ENCODE measurements around the gene IL2RA. TPM values are rescaled to one million over a fixed set of nuclear protein-coding genes. Genes with fewer than 3 reads are reported as not detected.
"Not testable (repeated sequence)": the region's sequence is repeated elsewhere in the genome, so short reads cannot be mapped to it uniquely, and the experiment has no call there.

The IL2RA gene
- total RNA-seq, 2 donors from 2014 or later = 0.61 to 1.8 TPM

DNA sequence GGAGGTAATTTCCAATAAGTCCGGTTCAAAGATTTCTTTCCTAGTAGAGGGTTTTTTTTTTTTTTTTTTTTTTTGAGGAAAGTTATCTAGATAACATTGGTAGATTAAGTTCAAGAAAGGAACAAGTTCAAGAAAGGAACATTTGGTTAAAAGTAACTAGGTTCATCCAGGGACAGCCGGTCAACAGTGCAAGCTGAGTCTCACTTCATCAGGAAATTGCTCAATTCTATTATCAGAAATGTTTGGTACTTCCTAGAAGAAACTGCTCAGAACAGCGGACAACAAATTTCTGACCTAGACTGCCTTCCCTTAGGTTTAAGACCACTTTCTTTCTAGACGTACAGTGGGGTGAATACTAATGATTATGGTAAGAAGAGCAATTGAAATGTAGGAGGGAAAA lies 3.7 kb upstream of the IL2RA start:
- intact Hi-C loops (cut with DNase I, micrococcal nuclease) = no loop called here
- ATAC-seq (no peak), DNase-seq (no peak)

DNA sequence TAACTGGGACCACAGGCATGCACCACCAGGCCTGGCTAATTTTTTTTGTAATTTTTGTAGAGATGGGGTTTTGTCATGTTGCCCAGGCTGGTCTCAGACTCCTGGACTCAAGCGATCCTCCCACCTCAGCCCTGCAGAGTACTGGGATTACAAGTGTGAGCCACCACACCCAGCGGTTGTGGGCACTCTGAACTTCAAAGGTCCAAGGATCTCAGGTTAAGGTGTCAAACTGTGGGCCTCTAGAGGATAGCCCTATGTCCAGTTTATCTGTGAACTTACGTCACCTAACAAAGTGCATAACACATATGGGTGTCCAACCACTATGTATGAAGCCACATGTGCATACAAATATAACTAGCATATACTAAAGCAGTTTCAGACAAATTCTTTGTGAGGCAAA lies 3.2 kb upstream of the IL2RA start:
- intact Hi-C loops (cut with DNase I, micrococcal nuclease) = no loop called here
- no peak for DNase-seq
- ATAC-seq = no peak

DNA sequence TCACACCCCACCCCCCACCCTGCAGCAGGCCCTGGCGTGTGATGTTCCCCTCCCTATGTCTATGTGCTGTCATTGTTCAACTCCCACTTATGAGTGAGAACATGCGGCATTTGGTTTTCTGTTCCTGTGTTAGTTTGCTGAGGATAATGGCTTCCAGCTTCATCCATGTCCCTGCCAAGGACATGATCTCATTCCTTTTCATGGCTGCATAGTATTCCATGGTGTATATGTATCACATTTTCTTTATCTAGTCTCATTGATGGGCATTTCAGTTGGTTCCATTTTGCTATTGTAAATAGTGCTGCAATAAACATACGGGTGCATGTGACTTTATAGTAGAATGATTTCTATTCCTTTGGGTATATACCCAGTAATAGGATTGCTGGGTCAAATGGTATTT lies 2.6 kb upstream of the IL2RA start:
- intact Hi-C loops (cut with DNase I, micrococcal nuclease); DNase-seq; ATAC-seq: not testable (repeated sequence)

DNA sequence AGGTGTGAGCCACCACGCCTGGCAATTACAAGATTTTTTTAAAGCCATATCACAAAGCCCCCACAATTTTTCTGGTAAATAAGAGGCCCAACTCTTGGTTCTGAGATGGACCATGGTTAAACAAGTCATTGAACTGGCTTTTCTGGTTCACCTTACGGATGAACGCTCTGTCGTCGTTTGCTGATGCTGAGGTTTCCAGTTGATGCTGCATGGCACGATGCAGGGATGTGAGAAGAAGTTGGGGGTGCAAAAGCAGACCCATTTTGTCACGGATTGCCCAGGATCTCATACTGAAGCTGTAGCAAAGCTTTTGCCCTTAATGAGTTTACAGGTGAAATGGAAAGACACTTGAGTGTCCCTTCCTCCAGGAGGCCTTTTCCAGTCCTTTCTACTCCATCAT lies 2.0 kb upstream of the IL2RA start:
- intact Hi-C loops (cut with DNase I, micrococcal nuclease) = no loop called here
- no peak for DNase-seq
- no peak for ATAC-seq

DNA sequence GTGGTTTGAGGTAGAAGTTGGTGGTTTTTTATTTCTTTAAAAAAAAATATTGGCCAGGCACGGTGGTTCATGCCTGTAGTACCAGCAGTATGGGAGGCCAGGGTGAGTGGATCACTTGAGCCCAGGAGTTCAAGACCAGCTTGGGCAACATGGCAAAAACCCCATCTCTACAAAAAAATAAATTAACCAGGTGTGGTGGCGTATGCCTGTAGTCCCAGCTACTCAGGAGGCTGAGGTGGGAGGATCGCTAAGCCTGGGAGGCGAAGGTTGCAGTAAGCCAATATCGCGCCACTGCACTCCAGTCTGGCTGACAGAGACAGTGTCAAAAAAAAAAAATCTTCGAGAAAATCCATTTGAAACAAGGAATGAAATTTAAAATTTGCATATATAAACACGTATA lies 1.1 kb downstream of the IL2RA start:
- no peak for DNase-seq
- ATAC-seq = no peak
- intact Hi-C loops (cut with DNase I, micrococcal nuclease) = no loop called here

DNA sequence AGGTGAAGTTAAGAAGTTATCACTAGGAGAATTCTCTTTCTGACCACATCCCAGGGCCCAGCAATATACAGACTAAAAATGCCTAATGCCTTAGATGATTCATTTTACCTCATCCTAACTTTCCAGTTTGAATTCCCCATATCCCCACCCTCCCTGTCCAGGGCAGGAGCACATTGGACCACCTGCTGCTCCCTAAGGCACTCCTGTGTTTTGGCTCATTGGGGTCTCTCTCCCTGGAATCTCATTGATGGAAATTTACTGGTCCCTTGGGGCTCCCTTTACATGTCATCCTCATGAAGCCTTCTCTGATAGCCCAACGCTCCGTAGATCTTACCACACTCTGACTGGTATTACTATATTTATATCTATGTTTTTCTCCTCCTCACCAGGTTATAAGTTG lies 2.7 kb downstream of the IL2RA start:
- intact Hi-C loops (cut with DNase I, micrococcal nuclease) = no loop called here
- no peak for DNase-seq
- no peak for ATAC-seq

DNA sequence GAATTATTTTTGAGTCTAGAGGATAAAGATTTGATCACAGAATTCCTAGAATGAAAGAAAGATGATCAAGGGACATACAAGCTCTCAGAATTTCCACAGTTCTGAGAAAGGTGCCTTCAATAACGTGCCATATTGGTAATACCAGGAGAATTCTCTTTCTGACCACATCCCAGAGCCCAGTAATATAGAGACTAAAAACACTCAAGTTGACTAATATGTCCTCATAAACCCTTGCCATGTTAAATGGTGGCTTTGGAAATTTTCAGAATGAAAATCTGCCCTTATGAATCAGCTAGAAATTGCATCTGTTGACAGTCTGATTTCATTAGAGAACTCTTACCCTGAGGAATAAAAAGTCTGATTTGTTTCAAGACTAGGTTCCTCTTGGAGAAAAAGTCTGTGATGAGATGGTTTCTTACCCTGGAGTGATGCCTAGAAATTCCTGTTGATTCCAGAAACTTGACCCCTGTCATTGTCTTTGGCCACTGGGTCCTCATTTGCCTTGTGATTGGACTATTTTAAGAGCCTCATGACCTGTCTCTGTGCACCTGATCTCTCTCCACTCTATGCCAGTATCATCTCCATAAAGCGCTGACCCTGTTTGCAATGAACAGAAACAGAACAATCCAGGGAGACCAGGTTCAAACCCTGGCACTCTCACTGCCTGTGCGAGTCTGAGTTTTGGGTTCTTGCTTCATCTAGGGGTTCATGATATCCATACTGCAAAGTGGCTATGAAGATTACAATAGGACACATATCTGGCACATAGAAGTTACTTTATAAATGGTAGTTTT lies 3.3 kb downstream of the IL2RA start:
- DNase-seq (no peak), ATAC-seq (no peak)
- intact Hi-C loops (cut with DNase I, micrococcal nuclease) = no loop called here

DNA sequence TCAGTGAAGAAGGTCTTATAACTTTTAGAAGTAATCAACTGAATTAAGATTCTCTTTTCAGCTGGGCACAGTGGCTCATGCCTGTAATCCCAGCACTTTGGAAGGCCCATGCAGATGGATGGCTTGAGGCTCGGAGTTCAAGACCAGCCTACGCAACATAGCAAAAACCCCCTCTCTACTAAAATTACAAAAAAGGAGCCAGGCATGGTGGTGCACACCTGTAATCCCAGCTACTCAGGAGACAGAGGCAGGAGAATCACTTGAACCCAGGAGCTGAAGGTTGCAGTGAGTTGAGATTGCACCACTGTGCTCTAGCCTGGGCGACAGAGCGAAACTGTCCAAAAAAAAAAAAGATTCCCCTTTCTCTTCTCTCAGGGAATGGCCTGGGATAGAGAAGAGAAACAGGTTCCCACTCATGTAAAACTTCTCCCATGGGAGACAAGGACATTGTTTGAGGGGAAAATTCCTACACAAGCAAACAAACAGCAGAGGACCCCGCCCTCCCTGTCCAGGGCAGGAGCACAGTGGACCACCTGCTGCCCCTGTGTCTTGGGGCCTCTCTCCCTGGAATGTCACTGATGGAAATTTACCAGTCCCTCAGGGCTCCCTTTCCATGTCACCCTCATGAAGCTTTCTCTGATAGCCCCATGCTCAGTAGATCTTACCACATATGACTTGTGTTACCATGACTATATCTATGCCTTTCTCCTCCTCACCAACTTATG lies 5.6 kb downstream of the IL2RA start:
- intact Hi-C loops (cut with DNase I, micrococcal nuclease) = no loop called here
- no peak for DNase-seq
- ATAC-seq = no peak

DNA sequence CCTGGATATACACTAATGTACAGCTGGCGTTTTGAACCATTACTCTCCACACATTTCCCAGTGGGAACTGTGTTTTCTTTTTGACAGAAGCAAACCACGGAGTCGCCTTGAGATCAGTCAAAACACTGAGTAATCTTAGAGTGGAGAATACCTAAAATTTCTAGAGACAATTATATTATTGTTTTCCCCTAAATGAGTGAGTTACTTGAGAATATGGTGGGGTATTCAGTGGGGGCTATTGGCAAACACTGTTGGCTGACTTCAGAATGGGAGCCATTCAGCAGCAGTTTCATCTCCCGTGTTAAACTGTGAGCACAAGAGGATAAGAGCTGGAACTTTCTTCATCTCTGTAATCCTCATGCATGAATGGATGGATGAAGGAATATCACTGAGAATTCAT lies 6.2 kb downstream of the IL2RA start:
- intact Hi-C loops (cut with DNase I, micrococcal nuclease) = no loop called here
- no peak for ATAC-seq
- no peak for DNase-seq

DNA sequence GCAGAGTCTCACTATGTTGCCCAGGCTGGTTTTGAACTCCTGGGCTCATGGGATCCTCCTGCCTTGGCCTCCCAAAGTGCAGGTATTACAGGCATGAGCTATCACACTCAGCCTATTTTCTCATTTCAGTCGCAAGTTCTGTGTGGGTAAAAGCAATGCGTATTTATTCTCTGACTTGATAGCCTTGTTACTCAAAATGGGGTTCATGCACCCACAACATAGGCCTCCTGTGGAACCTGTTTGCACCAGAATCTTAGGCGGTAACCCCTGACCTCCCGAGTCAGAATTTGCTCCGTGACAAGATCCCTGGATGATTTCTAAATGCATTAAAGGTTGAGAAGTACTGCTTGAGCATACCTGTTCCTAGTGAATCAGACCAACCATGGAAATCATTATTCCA lies 7.3 kb downstream of the IL2RA start:
- intact Hi-C loops (cut with DNase I, micrococcal nuclease) = no loop called here
- DNase-seq (no peak), ATAC-seq (no peak)

DNA sequence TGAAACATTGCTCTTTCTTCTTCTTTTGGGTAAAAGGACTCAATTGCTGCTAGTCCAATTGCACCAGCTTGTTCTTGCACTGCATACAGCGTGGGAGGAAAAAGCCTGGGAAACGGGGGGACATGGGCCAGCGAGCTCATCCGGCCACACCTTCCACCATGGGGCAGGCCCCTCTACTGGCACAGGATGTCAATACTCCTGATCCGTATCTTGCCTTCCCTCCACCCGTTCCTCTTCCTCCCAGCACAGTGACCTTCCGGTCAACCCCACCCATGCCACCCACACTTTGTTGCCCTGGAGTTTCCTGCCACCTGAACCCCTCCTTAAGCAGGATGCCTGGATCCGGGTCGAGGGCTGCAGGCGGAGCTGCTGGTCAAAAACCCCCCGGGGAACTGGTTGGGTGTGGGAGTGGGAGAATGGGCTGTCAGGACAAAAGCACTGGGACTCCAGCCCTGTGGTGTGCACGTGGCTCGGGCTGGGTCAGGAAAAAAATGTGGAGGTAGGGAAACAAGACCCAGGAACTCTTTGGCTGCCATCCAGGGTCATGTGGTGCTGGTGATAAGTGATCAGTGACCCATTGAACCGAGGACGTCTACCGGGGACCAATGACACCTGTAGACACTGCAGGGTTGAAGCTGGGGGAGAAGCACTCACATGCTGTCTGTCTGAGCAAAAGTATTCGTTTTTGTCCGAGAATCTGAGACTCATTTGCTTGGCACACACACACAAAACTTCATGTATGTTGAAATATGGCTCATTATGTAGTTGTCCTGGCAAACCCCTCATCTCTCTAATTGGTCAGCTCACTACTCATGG lies 8.1 kb downstream of the IL2RA start:
- intact Hi-C loops (cut with DNase I, micrococcal nuclease) = no loop called here
- ATAC-seq (peak; percentile 54), DNase-seq (peak; percentile 60 to 71)

DNA sequence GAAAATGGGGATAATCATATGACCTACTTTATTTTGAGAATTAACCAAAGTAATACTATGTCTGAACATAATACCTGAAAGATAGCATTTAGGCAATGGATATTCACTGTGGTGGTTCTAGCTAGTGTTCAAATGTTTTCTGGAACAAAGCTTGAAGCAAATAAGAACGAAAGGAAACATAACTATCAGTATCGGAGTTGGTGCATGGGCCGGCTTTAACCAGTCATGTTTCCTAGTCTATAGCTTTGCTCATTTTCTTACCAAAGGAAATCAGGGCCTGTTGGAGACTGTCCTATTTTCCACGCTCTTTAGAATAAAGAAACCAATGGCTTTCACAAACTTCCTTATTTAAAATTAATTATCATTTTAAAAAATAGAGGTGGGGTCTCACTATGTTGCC lies 8.9 kb downstream of the IL2RA start:
- intact Hi-C loops (cut with DNase I, micrococcal nuclease) = no loop called here
- ATAC-seq = no peak
- no peak for DNase-seq

DNA sequence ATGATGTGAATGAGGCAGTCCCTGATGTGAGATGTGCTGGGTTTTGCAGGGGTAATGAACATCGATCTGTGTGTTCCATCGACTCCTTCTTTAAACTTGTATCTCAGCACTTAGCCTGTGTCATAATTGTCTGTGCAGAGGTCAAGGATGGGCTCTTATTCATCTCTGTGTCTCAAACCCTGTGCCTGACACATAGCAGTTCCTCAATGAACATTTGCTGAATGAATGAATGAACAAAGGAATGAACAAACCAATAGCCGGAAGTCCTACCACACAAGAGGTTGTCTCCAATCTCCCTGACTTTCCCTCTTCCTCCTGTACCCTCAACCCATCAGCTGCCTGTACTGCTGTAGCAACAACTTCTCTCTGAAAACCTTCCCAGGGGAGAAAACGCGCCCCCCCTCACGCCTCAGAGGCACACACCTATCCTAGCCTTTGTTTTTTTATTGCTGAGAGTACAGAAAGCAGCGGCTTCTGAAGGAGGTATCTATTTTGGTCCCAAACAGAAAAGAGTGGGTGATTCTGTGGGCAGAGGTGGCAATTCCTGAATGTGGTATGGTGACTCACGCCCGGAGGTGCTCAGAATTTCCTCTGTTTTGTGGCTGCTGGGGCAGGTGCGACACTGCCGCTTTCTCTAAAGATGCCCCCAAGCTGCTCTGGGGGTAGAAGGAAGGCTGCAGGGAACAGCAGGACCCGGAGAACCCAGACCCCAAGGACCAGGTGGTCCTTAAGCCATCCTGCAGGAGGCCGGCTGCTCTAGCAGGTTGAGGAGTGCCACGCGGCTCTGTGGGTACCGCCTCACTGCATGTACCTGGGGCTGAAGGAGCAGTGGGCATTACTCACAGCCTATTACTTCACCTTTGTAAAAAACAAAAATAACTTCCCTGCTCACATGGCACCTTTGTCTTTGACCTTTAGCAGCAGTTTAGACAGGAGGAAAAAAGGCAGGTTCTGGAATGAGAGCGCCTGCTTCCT lies 9.6 kb downstream of the IL2RA start:
- intact Hi-C loops (cut with DNase I, micrococcal nuclease) = no loop called here
- ATAC-seq (no peak), DNase-seq (peak in 1 of 2 donors; percentile 31)

DNA sequence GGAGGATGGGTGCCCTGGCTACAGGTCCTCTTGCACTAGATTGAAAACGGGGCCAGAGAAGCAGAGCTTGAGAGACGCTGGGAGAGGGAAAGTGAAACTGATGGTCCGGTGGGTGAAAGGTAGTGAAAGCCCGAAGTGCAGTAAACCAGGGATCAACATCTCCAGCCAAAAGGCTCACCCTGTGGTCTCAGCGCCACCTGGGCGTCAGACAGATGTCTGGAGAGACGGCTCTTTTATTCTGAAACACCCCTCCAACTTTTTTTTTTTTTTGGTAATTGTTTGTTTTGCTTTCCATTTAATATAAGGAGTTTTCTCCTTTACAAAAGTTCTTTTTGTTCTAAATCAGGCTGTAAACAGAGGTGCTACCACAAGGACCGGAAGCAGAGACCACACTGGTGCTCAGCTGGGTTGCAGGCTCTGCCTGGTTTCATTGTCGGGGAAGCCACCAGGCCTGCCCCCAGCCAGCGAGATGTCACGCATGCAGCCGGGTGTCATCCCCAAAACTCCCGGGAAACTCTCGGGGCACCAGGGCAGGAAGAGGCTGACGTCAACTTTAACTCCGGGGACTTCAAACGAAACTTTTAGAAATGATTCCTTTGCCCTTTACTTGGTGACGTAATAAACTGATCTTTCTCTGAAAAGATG lies 11.2 kb downstream of the IL2RA start:
- DNase-seq (peak; percentile 80 to 81), ATAC-seq (peak; percentile 95)
- intact Hi-C loops (cut with DNase I, micrococcal nuclease) = no loop called here

DNA sequence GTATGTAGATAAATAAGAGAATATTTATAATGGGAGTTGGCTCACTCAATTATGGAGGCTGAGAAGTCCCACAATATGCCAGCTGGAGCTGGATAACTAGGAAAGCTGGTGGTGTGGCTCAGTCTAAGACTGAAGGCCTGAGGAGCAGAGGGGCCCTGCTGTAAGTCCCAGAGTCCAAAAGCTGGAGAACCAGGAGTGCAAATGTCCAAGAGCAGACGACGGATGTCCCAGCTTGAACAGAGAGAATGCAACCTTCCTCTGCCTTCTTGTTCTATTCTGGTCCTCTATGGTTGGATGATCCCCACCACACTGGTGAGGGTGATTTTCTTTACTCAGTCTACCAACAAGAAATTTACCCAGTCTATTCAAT lies 13.2 kb downstream of the IL2RA start:
- DNase-seq = no peak

DNA sequence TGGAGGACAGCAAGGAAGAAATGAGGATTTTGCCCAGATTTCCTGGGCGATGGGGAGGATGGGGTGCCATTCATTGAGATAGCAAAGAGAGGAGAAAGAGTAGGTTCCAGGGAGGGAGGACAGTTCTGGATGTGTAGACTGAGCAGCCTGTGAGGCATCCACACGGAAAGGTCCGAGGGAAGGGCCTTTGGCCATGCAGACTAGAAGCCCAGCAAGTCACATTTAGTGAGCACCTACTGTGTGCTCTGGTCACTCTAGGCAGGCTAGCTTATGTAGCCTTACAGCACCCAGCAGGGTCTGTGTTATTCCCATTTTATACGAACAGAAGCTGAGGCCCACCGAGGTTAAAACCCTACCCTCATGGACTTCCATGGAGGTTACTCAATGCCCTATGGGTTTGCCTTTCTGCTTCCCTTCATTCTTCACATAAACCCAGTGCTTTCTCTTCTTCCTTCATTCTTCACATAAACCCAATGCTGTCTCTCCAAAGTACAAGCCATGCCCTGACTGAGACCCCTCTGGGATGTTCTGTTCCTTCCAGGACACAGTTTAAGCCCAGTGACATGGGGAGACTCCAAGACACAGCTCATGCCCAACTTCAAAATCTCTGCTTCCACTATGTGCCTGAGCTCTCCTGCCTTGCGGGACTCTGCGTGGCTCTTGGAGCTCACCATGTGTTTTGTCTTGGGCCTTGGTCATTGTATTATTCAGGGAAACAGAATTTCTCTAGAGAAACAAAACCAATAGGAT lies 13.7 kb downstream of the IL2RA start:
- no peak for DNase-seq

More for the DNA sequence above, 13.2 kb downstream of the IL2RA start:
- intact Hi-C loops (cut with DNase I, micrococcal nuclease) = no loop called here
- ATAC-seq = no peak

DNA sequence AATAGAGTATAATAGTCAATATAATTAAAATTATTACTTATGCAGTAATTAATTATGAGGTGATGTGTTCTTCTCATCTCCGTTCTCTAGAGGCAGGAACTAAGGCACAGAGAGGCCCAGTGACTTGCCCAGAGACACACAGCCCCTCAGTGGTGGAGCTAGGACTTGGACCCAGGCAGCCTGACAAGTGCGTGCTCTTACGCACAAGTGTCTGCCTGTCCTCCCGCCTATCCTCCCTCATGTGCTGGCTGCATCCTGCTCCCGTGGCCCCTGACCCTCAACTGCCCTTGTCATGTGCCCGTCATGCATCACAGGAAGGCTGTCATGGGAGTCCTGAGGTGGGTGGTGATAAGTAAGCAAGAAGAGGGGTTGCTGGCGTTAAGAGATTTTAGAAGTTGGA lies 14.3 kb downstream of the IL2RA start:
- DNase-seq (no peak), ATAC-seq (no peak)
- intact Hi-C loops (cut with DNase I, micrococcal nuclease) = no loop called here

More for the DNA sequence above, 13.7 kb downstream of the IL2RA start:
- ATAC-seq = no peak
- intact Hi-C loops (cut with DNase I, micrococcal nuclease) = no loop called here
